Measurements from ENCODE around the gene GNAZ. TPM values are rescaled to one million over a fixed set of nuclear protein-coding genes. Genes with fewer than 3 reads are reported as not detected.

The GNAZ gene
- total and polyA plus RNA-seq, 4 donors: 0.84 to 6.1 (median 3.6) TPM

GRCh38 chr22:23126165-23127054 is 56.1 kb downstream of the GNAZ start:
- intact Hi-C loops (cut with DNase I): loop anchor here (5.0 to 10.0 kb wide), 3 partner anchors 261 to 279 kb away; no protein-coding TSS in a partner anchor
- DNase-seq (no peak), ATAC-seq (ENCODE audit: low FRiP score) (no peak)
- 82 to 89% methylated on average over 14 of the region's 14 CpGs for WGBS, 2 donors
- H3K4me3 ChIP-seq (ENCODE audit: low read length in 2 of 2): no peak overlapping the region
- no peaks in the 10 kb centered on the region for H3K36me3 ChIP-seq (ENCODE audit: control insufficient read depth in 1 of 2, insufficient read depth in 2 of 2, low read length in 1 of 2)
- no peaks in the 10 kb centered on the region for H3K4me1 ChIP-seq (ENCODE audit: control insufficient read depth in 1 of 2, insufficient read depth in 2 of 2, low read length in 2 of 2)
- H3K9me3 ChIP-seq (ENCODE audit: control insufficient read depth, low read length): no peaks in the 10 kb centered on the region
- H3K27ac ChIP-seq (ENCODE audit: low read depth in 1 of 2, low read length in 2 of 2): no peak overlapping the region
- H3K27me3 ChIP-seq (ENCODE audit: control insufficient read depth in 1 of 2, insufficient read depth in 2 of 2, low read length in 1 of 2): no peaks in the 10 kb centered on the region

GRCh38 chr22:23127055-23127756 is 56.9 kb downstream of the GNAZ start:
- ATAC-seq (ENCODE audit: low FRiP score) (no peak), DNase-seq (no peak)
- Histone ChIP-seq H3K4me3 (ENCODE audit: low read length in 2 of 2) (no peak overlapping the region), H3K9me3 (ENCODE audit: control insufficient read depth, low read length) (no peaks in the 10 kb centered on the region), H3K36me3 (ENCODE audit: control insufficient read depth in 1 of 2, insufficient read depth in 2 of 2, low read length in 1 of 2) (no peaks in the 10 kb centered on the region), H3K4me1 (ENCODE audit: control insufficient read depth in 1 of 2, insufficient read depth in 2 of 2, low read length in 2 of 2) (no peaks in the 10 kb centered on the region), H3K27ac (ENCODE audit: low read depth in 1 of 2, low read length in 2 of 2) (no peak overlapping the region), H3K27me3 (ENCODE audit: control insufficient read depth in 1 of 2, insufficient read depth in 2 of 2, low read length in 1 of 2) (no peaks in the 10 kb centered on the region)
- 87% methylated on average over 7 of the region's 7 CpGs for WGBS, 2 donors
- intact Hi-C loops (cut with DNase I): loop anchor here (5.0 to 10.0 kb wide), 3 partner anchors 260 to 280 kb away; no protein-coding TSS in a partner anchor

- intact Hi-C loops (cut with DNase I): loop anchor here (1.0 to 10.0 kb wide), 5 partner anchors 167 to 280 kb away; no protein-coding TSS in a partner anchor
- no peaks in the 10 kb centered on the region for H3K9me3 ChIP-seq (ENCODE audit: control insufficient read depth, low read length)
- no peaks in the 10 kb centered on the region for H3K27me3 ChIP-seq (ENCODE audit: control insufficient read depth in 1 of 2, insufficient read depth in 2 of 2, low read length in 1 of 2)
- H3K27ac ChIP-seq (ENCODE audit: low read depth in 1 of 2, low read length in 2 of 2): no peak overlapping the region
- ATAC-seq (ENCODE audit: low FRiP score): no peak
- no peak overlapping the region for H3K4me3 ChIP-seq (ENCODE audit: low read length in 2 of 2)
- DNase-seq: no peak
- H3K36me3 ChIP-seq (ENCODE audit: control insufficient read depth in 1 of 2, insufficient read depth in 2 of 2, low read length in 1 of 2): no peaks in the 10 kb centered on the region
- 73 to 79% methylated on average over 9 of the region's 9 CpGs for WGBS, 2 donors
- no peaks in the 10 kb centered on the region for H3K4me1 ChIP-seq (ENCODE audit: control insufficient read depth in 1 of 2, insufficient read depth in 2 of 2, low read length in 2 of 2)
Observed at GRCh38 chr22:23127788-23128187, 57.5 kb downstream of the GNAZ start.

GRCh38 chr22:23128269-23129108 is 58.2 kb downstream of the GNAZ start:
- 26 to 28% methylated on average over 14 of the region's 14 CpGs for WGBS, 2 donors
- intact Hi-C loops (cut with DNase I): loop anchor here (1.0 to 10.0 kb wide), 5 partner anchors 168 to 281 kb away; no protein-coding TSS in a partner anchor

GRCh38 chr22:23129149-23129548 is 58.8 kb downstream of the GNAZ start:
- no peak for DNase-seq
- Histone ChIP-seq H3K36me3 (ENCODE audit: control insufficient read depth in 1 of 2, insufficient read depth in 2 of 2, low read length in 1 of 2) (no peaks in the 10 kb centered on the region), H3K27me3 (ENCODE audit: control insufficient read depth in 1 of 2, insufficient read depth in 2 of 2, low read length in 1 of 2) (no peaks in the 10 kb centered on the region), H3K4me1 (ENCODE audit: control insufficient read depth in 1 of 2, insufficient read depth in 2 of 2, low read length in 2 of 2) (no peaks in the 10 kb centered on the region), H3K4me3 (ENCODE audit: low read length in 2 of 2) (no peak overlapping the region), H3K9me3 (ENCODE audit: control insufficient read depth, low read length) (no peaks in the 10 kb centered on the region), H3K27ac (ENCODE audit: low read depth in 1 of 2, low read length in 2 of 2) (no peak overlapping the region)
- WGBS, 2 donors: 59 to 75% methylated on average over 10 of the region's 10 CpGs
- ATAC-seq (ENCODE audit: low FRiP score): no peak
- intact Hi-C loops (cut with DNase I): loop anchor here (5.0 to 10.0 kb wide), 3 partner anchors 258 to 282 kb away; no protein-coding TSS in a partner anchor

More at GRCh38 chr22:23128269-23129108, 58.2 kb downstream of the GNAZ start:
- no peaks in the 10 kb centered on the region for H3K4me1 ChIP-seq (ENCODE audit: control insufficient read depth in 1 of 2, insufficient read depth in 2 of 2, low read length in 2 of 2)
- H3K4me3 ChIP-seq (ENCODE audit: low read length in 2 of 2): no peak overlapping the region
- no peaks in the 10 kb centered on the region for H3K27me3 ChIP-seq (ENCODE audit: control insufficient read depth in 1 of 2, insufficient read depth in 2 of 2, low read length in 1 of 2)
- DNase-seq (peak; percentile 79 to 89), ATAC-seq (ENCODE audit: low FRiP score) (peak; percentile 84)
- H3K36me3 ChIP-seq (ENCODE audit: control insufficient read depth in 1 of 2, insufficient read depth in 2 of 2, low read length in 1 of 2): no peaks in the 10 kb centered on the region
- no peaks in the 10 kb centered on the region for H3K9me3 ChIP-seq (ENCODE audit: control insufficient read depth, low read length)
- H3K27ac ChIP-seq (ENCODE audit: low read depth in 1 of 2, low read length in 2 of 2): no peak overlapping the region

GRCh38 chr22:23130697-23131096 is 60.4 kb downstream of the GNAZ start:
- intact Hi-C loops (cut with DNase I): no loop called here
- Histone ChIP-seq H3K27ac (ENCODE audit: low read depth in 1 of 2, low read length in 2 of 2) (no peak overlapping the region), H3K36me3 (ENCODE audit: control insufficient read depth in 1 of 2, insufficient read depth in 2 of 2, low read length in 1 of 2) (no peaks in the 10 kb centered on the region), H3K9me3 (ENCODE audit: control insufficient read depth, low read length) (no peaks in the 10 kb centered on the region), H3K4me3 (ENCODE audit: low read length in 2 of 2) (no peak overlapping the region), H3K27me3 (ENCODE audit: control insufficient read depth in 1 of 2, insufficient read depth in 2 of 2, low read length in 1 of 2) (no peaks in the 10 kb centered on the region), H3K4me1 (ENCODE audit: control insufficient read depth in 1 of 2, insufficient read depth in 2 of 2, low read length in 2 of 2) (no peaks in the 10 kb centered on the region)
- ATAC-seq (ENCODE audit: low FRiP score) (no peak), DNase-seq (no peak)
- 59 to 67% methylated on average over 3 of the region's 3 CpGs for WGBS, 2 donors

GRCh38 chr22:23131931-23132330 is 61.6 kb downstream of the GNAZ start:
- intact Hi-C loops (cut with DNase I): no loop called here

GRCh38 chr22:23132376-23133091 is 62.2 kb downstream of the GNAZ start:
- Histone ChIP-seq H3K4me3 (ENCODE audit: low read length in 2 of 2) (no peak overlapping the region), H3K27ac (ENCODE audit: low read depth in 1 of 2, low read length in 2 of 2) (no peak overlapping the region), H3K27me3 (ENCODE audit: control insufficient read depth in 1 of 2, insufficient read depth in 2 of 2, low read length in 1 of 2) (no peaks in the 10 kb centered on the region), H3K36me3 (ENCODE audit: control insufficient read depth in 1 of 2, insufficient read depth in 2 of 2, low read length in 1 of 2) (no peaks in the 10 kb centered on the region), H3K9me3 (ENCODE audit: control insufficient read depth, low read length) (no peaks in the 10 kb centered on the region), H3K4me1 (ENCODE audit: control insufficient read depth in 1 of 2, insufficient read depth in 2 of 2, low read length in 2 of 2) (no peaks in the 10 kb centered on the region)
- intact Hi-C loops (cut with DNase I): no loop called here
- no peak for ATAC-seq (ENCODE audit: low FRiP score)
- WGBS, 2 donors: 90 to 92% methylated on average over 10 of the region's 10 CpGs
- no peak for DNase-seq

More at GRCh38 chr22:23131931-23132330, 61.6 kb downstream of the GNAZ start:
- Histone ChIP-seq H3K9me3 (ENCODE audit: control insufficient read depth, low read length) (no peaks in the 10 kb centered on the region), H3K4me1 (ENCODE audit: control insufficient read depth in 1 of 2, insufficient read depth in 2 of 2, low read length in 2 of 2) (no peaks in the 10 kb centered on the region), H3K36me3 (ENCODE audit: control insufficient read depth in 1 of 2, insufficient read depth in 2 of 2, low read length in 1 of 2) (no peaks in the 10 kb centered on the region), H3K27ac (ENCODE audit: low read depth in 1 of 2, low read length in 2 of 2) (no peak overlapping the region), H3K27me3 (ENCODE audit: control insufficient read depth in 1 of 2, insufficient read depth in 2 of 2, low read length in 1 of 2) (no peaks in the 10 kb centered on the region), H3K4me3 (ENCODE audit: low read length in 2 of 2) (no peak overlapping the region)
- ATAC-seq (ENCODE audit: low FRiP score) (no peak), DNase-seq (no peak)
- 83 to 84% methylated on average over 6 of the region's 6 CpGs for WGBS, 2 donors

All from aorta (tissue), 5 donors.